HG03135 (cell line): ENCODE data around the gene MRPL23.

ENCODE experiments used
- ATAC-seq: cut with Tn5 transposase; IDR thresholded peaks from one replicate; pipeline ENCODE4 v1.9.1; 2021; ENCODE audit warnings: mild to moderate bottlenecking, moderate library complexity; ENCODE audit not compliant: unreplicated experiment

MRPL23 gene

GRCh38 chr11:1920909-1921573 lies 26.1 kb upstream of the MRPL23 start:
- ATAC-seq, result no peak

GRCh38 chr11:1921574-1922141 lies 25.5 kb upstream of the MRPL23 start:
- ATAC-seq, result no peak

GRCh38 chr11:1922481-1923081 lies 24.6 kb upstream of the MRPL23 start:
- no peak for ATAC-seq

GRCh38 chr11:1923201-1923956 lies 23.8 kb upstream of the MRPL23 start:
- ATAC-seq, result no peak

GRCh38 chr11:1924181-1924580 lies 23.0 kb upstream of the MRPL23 start:
- ATAC-seq, result no peak

DNA sequence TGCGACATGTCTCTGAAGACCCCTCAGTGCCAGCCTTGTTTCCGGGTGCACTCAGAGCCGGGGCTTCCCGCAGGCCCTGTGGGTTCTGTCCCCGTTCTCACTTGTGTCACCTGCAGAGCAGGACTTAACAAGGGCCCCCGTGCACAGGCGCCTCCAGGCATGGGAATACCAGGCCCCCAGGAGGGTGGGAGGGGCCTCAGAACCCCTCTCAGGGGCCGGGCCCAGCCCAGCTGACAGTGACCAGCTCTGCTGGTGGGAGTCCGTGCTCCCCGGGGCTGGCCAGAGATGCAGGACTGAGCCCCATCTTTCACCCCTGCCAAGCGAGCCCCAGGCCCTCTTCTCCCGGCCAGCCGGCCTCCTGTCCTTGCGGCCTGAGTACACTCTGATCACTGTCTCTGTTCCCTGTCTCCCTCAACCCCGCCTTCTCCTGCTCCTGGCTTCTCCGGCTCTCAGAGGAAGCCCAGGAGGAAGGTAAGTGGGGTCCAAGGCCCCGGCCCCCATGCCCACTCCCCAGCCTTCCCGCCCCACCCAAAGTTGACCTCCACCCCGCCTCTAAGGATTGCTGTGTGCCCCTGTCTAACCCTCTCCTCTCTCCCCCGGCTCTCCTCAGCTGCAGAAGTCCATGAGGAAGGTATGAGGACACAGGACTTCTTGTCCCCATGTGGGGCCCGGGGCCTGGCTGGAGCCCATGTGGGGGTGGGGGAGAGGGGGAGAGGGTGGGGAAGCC lies 22.3 kb upstream of the MRPL23 start:
- no peak for ATAC-seq

GRCh38 chr11:1925373-1926155 lies 21.6 kb upstream of the MRPL23 start:
- no peak for ATAC-seq

GRCh38 chr11:1926156-1927025 lies 20.7 kb upstream of the MRPL23 start:
- no peak for ATAC-seq

- no peak for ATAC-seq
These were observed 19.9 kb upstream of the MRPL23 start for GRCh38 chr11:1927026-1927847.

GRCh38 chr11:1927848-1928469 lies 19.2 kb upstream of the MRPL23 start:
- ATAC-seq, result no peak

GRCh38 chr11:1928470-1928890 lies 18.7 kb upstream of the MRPL23 start:
- no peak for ATAC-seq

DNA sequence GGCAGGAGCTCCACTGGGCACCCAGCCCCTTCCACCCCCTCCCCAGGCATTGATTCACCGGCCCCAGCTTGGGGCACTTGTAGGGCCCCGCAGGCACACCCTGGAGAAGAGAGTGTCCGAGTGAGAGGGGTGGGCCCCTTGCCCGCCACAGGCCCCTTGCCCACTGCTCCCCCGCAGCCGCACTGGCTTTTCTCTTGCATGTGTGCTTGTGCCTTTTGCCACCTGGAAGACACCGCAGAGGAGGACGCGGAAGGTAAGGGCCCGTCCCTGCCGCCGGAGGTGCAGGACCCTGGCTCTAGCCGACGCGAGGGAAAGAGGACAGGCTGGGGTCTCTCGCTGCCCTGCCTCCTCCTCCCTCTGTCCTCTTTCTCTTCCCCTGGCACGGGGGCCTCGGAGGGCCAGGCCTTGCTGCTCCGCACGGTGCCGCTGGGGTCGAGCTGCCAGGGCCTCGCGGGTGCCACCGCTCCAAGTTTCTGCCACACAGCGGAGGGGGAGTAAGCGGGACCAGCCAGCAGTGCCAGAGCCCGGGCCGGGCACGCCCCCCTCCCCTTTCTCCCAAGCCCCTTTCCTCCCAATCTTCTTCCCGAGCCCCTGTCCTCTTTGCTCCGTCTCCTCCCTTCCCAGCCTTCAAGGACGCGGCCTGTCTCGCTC lies 18.1 kb upstream of the MRPL23 start:
- no peak for ATAC-seq

- ATAC-seq, result no peak
These were observed 17.3 kb upstream of the MRPL23 start for GRCh38 chr11:1929621-1930461.

- no peak for ATAC-seq
These were observed 16.7 kb upstream of the MRPL23 start for GRCh38 chr11:1930462-1930830.

DNA sequence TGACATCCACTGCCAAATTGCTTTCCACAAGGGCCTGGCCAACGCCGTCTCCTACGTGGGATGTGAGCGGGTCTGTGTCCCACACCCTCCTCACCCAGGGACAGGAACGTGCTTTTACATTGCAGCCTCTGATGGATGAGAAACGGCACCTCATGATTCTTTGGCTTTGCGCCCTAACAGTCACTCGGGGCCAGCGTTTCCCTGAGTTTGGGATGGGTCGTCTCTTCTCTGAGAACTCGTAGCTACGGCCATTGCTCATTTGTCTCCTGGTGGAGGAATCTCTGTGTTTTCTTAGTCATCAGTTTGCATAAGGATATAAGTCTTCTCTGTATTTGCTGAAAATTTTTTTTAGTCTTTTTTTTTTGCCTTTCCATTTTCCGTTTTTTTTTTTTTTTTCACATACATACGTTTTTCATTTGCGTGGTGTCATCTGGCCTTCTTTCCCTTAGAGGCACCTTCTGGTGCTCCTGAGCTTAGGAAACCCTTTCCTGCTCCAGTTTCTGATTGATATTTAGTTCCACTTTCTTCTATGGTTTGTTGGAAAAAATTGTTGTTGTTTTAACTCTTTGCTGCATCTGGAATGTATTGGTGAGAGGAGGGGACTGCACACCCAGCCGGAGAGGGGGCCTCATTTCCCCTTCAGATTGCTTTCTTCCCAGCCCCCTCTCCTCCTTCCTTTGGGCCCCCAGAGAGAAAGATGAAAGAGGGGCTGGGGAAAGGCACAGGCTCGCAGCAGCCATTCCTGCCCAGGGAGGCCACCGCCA lies 15.6 kb upstream of the MRPL23 start:
- ATAC-seq, result no peak

GRCh38 chr11:1932105-1932480 lies 15.0 kb upstream of the MRPL23 start:
- no peak for ATAC-seq
